GM19455 (cell line): ENCODE measurements around the gene SAMD14.

ENCODE experiments used
- ATAC-seq: cut with Tn5 transposase; IDR thresholded peaks from one replicate; pipeline ENCODE4 v1.9.1; 2021; ENCODE audit not compliant: unreplicated experiment

SAMD14 gene

DNA sequence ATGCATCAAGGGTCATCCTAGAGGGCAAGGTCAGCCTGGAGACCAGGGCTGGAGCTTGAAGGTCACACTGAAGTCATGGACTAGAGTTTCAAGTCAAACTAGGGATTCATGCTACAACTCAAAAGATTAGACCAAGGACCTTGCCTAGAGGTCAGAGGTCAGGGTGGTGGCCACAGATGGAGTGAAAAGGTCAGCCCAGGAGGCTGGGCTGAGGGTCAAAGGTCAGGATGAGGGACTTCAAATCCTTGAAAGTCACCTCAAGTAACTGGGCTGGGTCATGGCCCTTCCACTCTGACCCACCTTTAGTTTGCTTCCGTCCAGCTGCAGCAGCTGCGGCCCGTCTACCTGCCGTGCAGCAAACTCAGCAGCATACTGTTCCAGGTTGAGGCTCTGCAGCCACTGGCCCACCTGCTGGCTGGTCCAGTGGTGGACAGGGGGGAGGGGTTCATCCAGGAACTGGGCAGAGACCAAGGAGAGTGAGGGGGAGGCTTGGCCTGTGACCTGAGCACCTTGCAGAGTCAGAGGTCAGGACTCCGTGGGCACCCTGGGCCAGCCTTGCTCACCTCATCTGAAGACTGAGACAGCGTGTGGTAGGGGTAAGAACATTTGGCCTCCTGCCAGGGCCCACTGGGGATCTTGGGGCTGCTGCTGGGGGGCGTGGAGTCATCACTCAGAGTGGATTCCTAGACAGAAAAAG, 16.2 kb downstream of the SAMD14 start:
- ATAC-seq: no peak

DNA sequence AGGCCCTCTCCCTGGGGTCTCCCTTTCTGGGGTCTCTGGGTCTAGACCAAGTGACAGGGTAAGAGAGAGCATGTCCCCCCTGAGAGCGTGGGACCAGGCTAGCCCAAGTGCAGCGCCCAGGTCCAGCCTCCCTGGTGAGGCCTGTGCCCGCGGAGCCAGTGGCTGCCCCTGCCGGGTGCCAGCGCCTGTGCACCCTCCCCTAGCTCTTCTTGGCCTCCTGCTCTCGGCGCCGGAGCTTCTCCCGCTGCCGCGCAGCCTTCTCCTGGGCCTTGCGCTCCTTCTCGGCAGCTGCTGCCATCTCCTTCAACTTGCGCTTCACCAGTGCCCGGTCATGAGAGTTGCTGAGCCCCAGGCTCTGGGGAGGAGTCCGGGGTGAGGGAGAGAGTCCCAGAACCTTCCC, 17.3 kb downstream of the SAMD14 start:
- ATAC-seq: no peak

DNA sequence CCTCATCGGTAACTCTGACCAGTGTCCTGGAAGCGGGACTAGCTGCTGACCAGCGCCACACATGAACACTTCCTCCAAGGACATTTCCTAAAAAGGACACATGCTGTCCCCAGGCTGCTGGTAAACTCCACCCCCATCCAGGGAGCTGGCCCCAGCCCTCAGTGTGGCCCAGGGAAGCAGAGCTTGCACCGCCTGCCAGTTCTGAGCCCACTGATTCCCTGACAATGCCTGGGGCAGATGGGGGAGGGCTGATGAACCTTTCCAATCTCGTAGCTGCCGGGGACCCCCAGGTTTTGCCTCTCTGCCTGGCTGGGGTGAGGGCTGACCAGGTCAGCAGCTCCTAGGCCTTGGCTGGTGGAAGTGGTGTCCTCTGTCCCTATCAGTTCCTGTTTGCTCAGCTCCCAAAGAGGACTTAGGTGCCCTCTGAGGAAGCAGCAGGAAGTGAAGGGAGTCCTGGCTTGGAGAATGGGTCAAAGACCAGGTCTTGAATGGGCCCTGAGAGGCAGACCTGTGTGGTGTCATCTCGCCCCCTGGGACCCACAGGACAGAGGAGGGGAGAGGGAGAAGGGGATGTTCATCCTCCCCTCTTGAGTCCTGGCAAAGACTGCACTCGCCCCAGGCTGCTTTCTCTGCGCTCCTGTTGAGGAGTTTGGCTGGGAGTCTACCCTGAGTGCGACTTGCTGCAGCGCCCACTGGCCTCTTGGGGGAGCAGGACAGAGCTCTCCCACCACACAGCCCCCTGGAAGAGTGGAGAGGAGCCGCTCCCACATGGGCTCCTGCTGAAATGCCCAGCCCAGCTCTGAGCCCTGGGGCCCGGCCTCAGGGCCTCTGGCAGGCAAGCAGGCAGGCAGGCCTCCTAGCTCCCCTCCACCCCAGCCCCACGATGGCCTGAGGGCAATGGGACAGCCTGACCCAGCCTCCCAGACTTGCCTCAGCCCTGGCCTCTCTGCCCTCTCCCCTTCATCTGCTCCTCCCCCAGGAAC, 18.0 kb downstream of the SAMD14 start:
- ATAC-seq: no peak

DNA sequence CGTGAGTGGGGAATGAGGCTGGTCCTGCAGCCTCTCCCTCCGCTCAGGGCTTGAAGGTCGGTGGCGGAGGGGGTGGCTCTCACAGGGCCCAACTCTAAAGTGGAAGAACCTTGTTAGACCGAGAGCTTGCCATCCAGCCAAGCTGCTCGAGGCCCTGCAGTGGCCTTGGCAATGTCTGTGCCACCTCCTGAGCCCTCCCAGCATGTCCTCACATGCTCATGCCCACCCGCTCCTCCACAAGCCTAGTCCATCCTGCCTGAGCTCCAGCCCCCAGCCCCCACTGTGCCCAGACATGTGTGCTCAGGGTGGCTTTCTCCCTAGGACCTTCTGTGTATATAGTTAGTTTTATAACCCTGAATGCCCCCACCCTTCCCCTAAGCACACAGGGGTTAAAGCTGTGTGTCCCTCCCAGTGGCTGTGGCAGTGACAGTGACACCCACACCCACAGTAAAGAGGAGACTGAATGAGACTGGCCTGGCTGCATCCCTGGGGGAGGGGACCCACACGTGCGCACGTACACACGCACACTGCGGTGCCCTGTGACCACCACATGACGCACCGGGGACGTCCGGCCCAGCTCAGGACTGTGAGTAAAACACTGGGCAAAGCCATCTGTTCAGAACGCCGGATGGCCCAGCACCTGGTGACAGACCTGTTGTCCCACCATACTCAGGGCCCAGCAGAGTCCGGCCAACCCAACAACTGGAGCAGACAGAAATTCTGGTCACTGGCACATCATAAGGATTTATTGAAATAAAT, 19.2 kb downstream of the SAMD14 start:
- no peak for ATAC-seq

GRCh38 chr17:50109785-50110184, 20.2 kb downstream of the SAMD14 start:
- no peak for ATAC-seq

DNA sequence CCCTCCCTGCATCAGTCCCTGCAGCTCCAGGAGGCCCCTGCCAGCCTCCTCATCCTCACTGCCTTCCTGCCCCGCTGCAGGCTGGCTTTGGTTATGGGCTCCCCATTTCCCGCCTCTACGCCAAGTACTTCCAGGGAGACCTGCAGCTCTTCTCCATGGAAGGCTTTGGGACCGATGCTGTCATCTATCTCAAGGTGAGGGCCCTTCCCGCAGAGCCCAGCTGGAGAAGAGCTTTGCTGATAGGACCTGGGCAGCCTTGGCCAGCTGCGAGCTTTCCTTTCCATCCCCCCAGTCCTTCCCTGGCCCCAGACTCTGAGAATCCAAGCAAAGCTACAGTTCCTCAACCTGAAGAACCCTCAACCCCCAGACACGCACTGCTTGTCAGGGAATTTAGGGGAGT, 20.8 kb downstream of the SAMD14 start:
- no peak for ATAC-seq

DNA sequence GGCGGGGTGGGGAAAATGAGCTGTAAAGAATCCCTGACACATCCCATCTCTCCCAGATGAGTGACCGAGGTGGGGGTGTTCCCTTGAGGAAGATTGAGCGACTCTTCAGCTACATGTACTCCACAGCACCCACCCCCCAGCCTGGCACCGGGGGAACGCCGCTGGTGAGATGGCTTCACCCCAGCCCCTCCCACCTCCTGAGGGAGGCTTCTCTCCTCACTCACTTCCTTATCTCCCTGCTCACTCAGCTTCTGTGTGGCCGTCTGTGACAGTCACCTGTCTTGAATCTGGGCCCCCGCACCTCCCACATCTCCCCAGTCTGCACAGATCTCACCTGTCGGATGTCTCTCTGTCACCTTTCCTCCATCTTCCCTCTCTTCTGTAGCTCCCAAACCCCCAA, 21.4 kb downstream of the SAMD14 start:
- ATAC-seq: no peak

- no peak for ATAC-seq
Observed at GRCh38 chr17:50107790-50108414, 22.1 kb downstream of the SAMD14 start.

GRCh38 chr17:50106393-50107131, 23.4 kb downstream of the SAMD14 start:
- no peak for ATAC-seq

DNA sequence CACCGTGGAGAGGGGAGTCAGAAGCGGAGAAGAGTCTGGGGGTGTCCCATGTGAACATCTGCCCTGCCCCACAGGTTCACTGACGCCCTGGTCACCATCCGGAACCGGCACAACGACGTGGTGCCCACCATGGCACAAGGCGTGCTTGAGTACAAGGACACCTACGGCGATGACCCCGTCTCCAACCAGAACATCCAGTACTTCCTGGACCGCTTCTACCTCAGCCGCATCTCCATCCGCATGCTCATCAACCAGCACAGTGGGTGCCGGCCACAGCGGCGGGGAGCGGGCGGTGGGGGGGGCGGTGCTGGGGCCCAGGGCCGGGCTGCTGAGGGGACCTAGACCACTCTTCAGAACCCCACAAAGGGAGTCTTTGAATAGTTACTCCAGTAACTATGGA, 24.1 kb downstream of the SAMD14 start:
- no peak for ATAC-seq

- ATAC-seq: no peak
Observed at GRCh38 chr17:50103941-50104340, 26.0 kb downstream of the SAMD14 start.

DNA sequence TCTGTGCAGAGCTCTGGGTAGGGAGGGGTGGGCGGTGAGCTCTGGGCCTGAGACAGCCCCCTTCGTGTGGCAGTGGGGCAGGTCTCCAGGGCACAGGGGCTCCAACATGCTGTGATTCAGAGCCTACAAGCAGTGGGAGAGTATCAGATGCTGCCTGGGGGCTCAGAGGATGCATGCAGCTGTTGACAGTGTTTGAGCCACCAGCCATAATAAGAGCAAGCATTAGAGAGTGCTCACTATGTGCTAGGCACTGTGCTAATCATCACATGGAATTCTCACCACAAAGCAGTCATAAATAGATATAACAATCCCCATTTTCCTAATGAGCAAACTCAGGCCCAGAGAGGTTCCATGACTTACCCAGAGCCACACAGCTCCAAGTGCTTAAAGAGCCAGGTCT, 26.7 kb downstream of the SAMD14 start:
- ATAC-seq: no peak

DNA sequence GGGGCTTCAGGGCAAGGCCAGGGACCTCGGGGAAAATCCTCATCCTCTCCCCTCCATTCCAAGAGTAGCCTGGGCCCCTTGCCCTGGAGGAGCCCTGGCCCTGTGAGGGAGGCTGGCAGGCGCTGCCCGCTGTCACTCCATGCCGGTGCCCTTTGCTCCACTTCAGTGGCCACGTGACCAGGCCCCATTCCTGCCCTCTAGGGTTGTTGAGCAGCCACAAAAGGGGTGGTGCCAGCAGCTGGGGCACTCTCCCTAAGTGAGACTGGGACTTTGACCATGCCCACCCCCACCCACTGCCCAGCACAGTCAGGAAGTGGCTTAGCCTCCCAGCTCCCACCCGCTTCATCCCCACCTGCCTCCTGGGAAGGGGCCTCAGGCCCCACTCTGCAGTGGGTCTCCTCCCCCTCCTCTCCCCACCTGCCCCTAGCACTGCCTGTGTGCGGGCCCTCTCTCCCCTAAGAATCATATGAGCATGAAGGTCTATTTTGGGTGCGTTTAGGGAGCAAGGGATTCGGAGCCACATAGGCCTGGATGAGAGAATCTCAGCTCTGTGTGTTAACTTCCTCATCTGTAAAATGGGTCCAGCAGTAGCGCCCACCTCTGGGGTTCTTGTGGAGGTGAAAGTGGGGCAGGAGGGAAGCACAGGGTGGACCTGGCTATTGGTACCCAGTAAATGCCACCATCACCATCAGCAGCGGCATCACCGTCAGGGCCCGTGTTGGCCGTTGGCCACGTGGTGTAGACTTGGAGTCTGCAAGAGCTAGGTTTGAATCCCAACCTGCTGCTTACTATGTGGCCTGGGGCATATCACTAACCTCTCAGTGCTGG, 27.6 kb downstream of the SAMD14 start:
- ATAC-seq: no peak

DNA sequence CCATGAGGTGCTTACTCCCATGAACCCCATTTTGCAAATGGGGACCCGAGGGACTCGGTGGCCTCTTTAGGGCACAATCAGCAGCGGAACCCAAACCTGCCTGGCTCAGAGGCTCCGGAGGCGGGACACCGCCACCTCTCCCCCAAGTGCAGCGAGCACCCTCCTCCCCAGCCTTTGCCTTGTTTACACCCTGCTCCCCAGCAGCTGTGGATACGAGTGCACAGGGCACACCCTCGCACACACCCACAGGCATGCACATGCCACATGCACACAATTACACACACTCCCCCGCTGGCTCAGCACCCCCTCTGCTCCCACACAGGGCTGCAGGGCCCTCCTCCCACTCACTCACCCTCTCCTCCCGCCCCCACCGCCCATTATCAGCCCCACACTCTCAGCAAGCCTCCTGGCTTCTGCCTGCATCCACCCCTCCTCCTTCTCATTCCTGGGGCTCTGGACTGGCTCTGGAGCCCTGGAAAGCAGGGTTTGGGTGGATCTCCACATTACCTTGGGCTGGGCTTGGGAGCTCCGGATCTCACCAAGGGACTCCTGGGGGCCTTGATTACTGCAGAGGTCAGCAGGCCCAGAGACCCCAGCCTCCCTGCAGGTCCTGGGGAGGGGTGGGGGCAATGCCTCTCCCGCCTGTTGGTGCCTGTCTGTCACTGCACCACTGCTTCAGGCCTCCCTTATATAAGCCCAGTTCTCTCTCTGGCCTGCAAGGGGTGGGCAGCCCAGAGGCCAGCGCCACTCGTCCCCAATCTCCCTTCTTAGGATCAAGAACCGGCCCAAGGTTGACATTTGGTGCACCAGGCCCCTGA, 28.4 kb downstream of the SAMD14 start:
- no peak for ATAC-seq

GRCh38 chr17:50100921-50101345, 29.0 kb downstream of the SAMD14 start:
- no peak for ATAC-seq

DNA sequence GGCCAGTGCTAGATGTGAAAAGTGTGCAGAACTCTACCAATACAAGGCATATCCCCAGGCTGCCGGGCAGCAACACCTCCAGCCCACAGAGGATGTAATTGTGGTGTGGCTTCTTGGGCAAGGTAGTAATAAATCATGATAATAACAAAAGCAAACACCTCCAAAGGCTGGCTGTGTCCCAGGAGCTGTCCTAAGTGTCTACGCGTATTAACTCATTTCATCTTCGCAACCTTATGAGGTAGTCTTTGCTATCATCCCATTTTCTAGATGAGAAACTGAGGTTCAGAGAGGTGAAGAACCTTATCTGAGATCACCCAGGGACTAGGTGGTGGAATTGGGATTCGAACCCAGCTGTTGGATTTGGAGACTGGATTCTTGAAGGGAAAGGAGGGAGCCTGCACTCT, 29.5 kb downstream of the SAMD14 start:
- no peak for ATAC-seq

DNA sequence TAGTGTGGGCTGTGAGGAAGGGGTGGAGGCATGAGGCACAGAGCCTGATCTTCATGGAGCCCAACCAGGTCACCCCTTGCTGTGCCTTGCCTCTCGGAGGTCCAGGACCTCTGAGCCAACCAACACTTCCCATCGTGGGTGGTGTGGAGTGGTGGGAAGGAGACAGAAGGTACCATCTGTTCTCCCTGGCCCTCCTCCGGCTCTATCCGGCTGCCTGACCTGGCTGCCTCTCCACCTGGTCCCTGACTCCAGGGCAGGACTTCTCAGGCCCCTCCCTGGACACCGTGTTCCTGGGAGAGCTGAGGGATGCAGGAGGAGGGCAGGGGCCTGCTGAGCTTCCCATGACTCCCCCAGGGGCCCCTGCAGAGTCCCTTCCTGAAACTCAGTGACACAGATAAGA, 31.0 kb downstream of the SAMD14 start:
- no peak for ATAC-seq

- no peak for ATAC-seq
Observed at GRCh38 chr17:50098583-50098982, 31.4 kb downstream of the SAMD14 start.

DNA sequence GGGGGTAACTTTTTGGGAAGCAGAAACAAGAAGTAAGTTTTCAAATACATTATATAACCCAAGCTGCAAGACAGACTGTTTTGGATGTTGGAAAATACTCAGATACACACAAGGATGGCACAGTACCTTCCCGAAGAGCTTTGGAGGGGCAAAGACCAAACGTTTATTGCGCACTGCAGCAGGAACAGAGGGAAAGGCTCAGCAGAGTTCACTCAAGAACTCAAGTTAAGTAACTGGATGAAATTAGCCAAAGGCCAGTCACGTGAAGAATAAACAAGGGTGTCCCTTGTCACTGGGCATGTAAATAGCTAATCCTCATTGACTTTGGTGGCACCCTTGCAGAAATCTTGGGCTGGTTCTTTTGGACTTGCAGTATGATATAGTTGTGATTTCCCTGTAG, 32.0 kb downstream of the SAMD14 start:
- ATAC-seq: no peak
